COLO668 (cell line): ENCODE measurements around the gene DCAKD.
"Not testable (repeated sequence)": the region's sequence is repeated elsewhere in the genome, so short reads cannot be mapped to it uniquely, and the experiment has no call there.

ENCODE experiments used
- DNase-seq: peaks from one replicate; lab custom pipeline; 2025; ENCODE audit not compliant: unreplicated experiment; lab: John Stamatoyannopoulos, UW

Gene DCAKD

GRCh38 chr17:45067637-45068036 lies 16.2 kb upstream of the DCAKD start:
- DNase-seq: no peak

- DNase-seq: no peak
Measured at GRCh38 chr17:45063198-45063597, 11.8 kb upstream of the DCAKD start.

GRCh38 chr17:45061606-45062205 lies 10.3 kb upstream of the DCAKD start:
- no peak for DNase-seq

- peak; percentile 94 for DNase-seq
Measured at GRCh38 chr17:45060797-45061605, 9.6 kb upstream of the DCAKD start, which contains the start of gene NMT1. NMT1 (plus strand) TSS chr17:45061317; CDS start chr17:45061330, 13 bp downstream.

GRCh38 chr17:45060382-45060796 lies 9.0 kb upstream of the DCAKD start:
- DNase-seq: no peak

- peak; percentile 32 for DNase-seq
Measured at GRCh38 chr17:45052052-45052772, 780 bp upstream of the DCAKD start.

- not testable (repeated sequence) for DNase-seq
Measured at GRCh38 chr17:45051720-45052051, 254 bp upstream of the DCAKD start.

- peak; percentile 10 for DNase-seq
Measured at GRCh38 chr17:45050481-45051059, 862 bp downstream of the DCAKD start.

- no peak for DNase-seq
Measured at GRCh38 chr17:45048795-45049563, 2.5 kb downstream of the DCAKD start.

- no peak for DNase-seq
Measured at GRCh38 chr17:45046537-45047125, 4.8 kb downstream of the DCAKD start.

GRCh38 chr17:45043813-45044540 lies 7.5 kb downstream of the DCAKD start:
- no peak for DNase-seq

- DNase-seq: no peak
Measured at GRCh38 chr17:45042346-45043120, 8.9 kb downstream of the DCAKD start.

GRCh38 chr17:45040459-45040858 lies 11.0 kb downstream of the DCAKD start:
- no peak for DNase-seq

GRCh38 chr17:45038728-45039634 lies 12.5 kb downstream of the DCAKD start:
- no peak for DNase-seq

- no peak for DNase-seq
Measured at GRCh38 chr17:45036691-45037090, 14.7 kb downstream of the DCAKD start.

GRCh38 chr17:45035848-45036247 lies 15.6 kb downstream of the DCAKD start:
- no peak for DNase-seq

- no peak for DNase-seq
Measured at GRCh38 chr17:45034599-45034998, 16.8 kb downstream of the DCAKD start.

GRCh38 chr17:45032174-45032541 lies 19.3 kb downstream of the DCAKD start:
- no peak for DNase-seq
